CD1c-positive myeloid dendritic cell (primary cell): Measurements from ENCODE around the gene CHPT1.
"Not testable (repeated sequence)": the region's sequence is repeated elsewhere in the genome, so short reads cannot be mapped to it uniquely, and the experiment has no call there.

ENCODE experiments used
- DNase-seq: peaks from one replicate; pipeline ENCODE4 v3.0.0-alpha.2; 2016; ENCODE audit errors: extremely low spot score

The CHPT1 gene

DNA sequence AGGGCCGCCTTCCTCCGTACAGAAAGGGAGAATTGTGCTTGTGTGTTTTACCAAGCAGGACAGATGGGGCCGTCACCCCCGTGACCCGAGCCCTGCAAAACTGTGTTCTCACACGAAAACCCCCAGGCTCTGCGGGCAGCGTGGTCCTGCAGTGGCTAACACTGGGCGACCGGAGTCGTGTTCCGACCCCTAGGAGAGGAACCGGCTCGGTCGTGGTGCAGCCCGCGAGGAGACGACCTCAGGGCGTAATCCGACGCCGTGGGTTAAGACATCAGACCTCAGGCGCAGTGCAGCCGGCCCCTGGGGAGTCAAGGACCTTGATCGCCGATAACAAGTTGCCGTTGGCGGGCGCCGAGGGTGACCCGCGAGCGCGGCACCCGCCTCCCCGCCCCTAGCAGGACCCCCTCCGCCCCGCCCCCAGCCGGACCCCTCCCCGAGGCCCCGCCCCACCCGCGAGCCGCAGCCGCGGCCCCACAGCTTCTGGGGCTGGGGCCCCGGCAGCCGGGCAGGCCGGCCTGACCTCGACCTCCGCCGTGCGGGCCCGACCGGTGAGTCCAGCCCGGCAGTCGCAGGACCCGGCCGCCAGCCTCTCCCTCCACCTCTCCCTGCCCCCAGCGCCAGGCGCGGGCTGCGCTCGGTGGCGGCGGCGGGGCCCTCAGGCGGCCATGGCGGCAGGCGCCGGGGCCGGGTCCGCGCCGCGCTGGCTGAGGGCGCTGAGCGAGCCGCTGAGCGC is at the start of gene CHPT1:
Gene CHPT1, plus strand, starts transcription at position 444 of the 733 bp plus-strand sequence. Its CDS starts 222 bp downstream, at position 666.
- peak; percentile 59 for DNase-seq

DNA sequence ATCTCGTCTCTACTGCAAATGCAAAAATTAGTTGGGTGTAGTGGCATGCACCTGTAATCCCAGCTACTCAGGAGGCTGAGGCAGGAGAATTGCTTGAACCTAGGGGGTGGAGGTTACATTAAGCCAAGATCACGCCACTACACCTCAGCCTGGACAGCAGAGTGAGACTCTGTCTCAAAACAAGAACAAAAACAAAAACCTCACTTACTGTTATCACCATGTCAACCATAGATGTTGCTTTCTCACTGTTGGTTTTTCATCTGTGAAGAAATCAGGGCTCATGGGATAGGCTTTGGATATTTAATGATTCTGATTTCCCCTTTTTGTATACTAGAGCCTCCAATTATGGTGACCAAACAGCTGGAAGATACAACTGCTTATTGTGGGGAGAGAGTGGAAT is 49.7 kb upstream of the CHPT1 start:
- no peak for DNase-seq

DNA sequence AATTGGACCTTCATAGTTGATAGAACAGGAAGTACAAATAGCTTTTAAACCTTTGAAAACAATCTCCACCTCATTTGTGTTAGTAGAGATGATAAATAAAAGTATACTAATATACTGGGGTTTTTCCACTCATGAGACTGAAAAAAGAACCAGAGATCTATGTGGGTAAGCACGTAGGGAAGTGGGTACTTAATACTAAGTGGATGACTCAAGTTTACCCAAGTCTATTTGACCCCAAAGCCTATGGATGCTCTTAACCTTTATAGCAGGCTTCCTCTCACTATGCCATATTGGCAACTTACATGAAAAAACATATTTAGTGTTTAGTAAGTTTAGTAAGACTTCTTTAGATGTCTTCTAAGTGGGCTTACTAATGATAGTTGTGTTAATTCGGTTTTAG is 49.2 kb upstream of the CHPT1 start:
- no peak for DNase-seq

DNA sequence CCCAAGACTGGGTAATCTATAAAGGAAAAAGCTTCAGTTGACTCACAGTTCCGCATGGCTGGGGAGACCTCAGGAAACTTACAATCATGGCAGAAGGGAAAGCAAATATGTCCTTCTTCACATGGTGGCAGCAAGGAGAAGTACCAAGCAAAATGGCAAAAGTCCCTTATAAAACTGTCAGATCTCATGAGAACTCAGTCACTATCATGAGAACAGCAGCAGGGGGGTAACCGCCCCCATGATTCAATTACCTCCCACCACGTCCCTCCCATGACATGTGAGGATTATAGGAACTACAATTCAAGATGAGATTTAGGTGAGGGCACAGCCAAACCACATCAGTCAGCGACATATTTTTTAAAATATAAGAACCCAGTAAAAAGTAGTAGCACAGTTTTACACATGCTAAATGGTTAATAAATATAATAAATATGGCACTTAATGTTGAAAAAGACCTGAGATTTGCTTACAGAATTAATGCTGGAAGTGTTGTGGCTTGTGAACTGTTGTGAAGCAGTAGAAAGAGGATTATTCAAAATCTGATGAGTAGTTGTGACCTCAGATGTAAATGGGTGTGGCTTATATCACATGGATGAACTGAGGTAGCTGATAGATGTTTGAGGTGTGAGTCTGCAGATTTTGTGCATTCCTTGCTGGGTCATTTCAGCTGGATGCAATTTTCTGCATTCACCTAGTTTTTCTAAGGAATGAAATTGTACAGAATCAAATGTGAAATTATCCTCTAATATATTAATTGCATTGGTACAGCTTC is 46.9 kb upstream of the CHPT1 start:
- DNase-seq = no peak

DNA sequence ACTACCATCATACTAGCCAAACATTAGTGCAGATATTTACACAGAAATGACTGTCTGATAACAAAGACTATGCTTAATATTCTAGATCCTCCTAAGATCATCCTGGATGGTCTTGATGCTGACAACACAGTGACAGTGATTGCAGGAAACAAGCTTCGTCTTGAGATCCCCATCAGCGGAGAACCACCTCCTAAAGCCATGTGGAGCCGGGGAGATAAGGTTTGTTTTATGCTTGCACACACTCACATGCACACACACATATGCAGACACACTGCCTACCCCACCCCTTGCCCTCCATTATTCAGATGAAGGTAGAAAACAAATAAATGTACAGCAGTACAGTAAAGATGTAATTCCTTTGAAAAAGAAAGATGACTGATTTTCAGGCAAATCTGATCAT is 44.4 kb upstream of the CHPT1 start:
- no peak for DNase-seq

DNA sequence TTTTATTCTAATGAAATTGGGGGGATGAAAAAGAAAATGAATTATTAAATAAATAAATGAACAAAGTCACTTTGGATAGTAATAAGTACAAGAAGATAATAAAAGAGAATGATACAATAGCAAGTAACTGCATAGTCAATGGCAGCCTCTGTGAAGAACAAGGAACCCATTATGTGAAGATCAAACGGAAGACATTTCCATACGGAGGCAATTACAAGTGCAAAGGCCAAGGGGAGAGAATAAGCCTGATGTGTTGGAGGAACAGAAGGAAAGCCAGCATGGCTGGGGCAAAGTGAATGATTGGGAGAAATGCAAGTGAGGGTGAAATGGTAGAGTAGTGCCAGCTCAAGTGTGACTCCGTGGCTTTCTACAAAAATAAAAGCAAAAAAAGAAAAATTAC is 43.9 kb upstream of the CHPT1 start:
- no peak for DNase-seq

DNA sequence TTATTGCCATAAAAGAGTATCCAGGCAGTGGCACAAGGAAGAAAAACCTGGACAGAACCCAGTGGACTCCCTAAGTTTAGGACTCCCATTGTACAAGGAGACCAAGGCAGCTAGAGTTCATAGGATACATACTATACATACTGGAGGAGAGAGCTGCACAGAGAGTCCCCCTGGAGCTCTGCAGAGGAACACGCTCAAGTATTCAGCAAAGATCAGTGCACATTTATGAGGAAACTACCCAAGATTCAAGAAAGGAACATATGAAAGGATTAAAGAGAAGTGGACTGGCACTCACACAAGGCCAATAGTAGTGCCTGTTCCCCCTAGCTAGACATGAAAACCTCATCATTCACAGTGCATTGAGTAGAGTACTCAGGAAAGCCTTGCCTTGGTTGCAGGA is 43.0 kb upstream of the CHPT1 start:
- no peak for DNase-seq

DNA sequence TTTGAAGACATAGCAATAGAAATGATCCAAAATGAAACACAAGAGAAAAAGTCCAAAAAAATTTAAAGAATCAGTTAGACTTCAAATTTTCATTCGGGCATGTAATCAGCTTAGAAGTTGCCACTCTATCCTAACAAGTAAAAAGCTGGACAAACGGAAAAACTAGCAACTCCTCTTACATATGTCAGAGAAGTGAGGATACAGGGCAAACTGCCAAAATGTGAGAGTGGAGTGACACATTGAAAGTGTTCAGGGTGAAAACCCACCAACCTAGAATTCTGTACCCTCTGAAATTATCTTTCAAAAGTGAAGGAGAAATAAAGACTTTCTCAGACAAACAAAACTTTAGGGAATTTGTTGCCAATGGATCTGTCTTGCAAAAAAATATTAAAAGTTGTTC is 42.0 kb upstream of the CHPT1 start:
- DNase-seq = no peak

DNA sequence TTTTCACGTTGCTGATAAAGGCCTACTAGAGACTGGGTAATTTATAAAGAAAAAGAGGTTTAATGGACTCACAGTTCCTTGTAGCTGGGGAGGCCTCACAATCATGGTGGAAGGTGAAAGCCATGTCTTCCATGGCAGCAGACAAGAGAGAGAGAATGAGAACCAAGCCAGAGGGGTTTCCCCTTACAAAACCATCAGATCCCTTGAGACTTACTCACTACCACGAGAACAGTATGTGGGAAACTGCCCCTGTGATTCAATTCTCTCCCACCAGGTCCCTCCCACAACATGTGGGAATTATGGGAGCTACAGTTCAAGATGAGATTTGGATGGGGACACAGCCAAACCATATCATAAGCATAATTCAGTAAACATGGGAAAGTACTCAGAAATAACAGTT is 36.8 kb upstream of the CHPT1 start:
- DNase-seq = not testable (repeated sequence)

DNA sequence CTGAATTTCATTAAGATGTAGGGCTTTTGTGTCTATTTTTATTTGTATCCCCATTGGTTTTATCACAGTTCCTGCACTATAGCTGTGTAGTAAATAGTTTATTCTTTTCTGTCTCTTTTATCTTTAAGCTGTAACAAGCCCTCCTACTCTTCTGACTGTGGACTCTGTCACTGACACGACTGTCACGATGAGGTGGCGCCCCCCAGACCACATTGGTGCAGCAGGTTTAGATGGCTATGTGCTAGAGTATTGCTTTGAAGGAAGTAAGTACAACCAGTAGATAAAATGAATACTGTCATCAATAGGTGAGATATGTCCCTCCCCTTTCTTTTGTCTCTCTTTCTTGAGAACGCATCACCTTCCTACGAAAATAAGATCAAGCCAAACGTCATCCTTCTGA is 34.1 kb upstream of the CHPT1 start:
- no peak for DNase-seq

DNA sequence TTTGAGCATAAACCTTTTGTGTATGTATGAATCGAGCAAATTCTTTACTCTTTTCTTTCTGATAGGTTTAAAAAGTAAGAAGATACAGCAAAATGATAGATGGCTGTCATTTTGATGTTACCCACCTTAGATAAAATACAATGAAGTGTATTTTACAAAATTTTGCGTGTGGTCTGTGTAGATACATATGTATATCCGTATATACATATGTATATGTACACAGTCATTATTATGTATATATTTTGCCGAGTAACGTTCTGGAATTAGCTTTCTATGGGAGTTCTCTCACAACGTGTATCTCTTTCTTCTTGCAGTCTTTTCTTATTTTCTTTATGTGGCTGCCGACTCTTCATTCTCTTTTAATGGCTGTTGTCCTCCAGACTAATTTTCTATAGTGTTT is 32.4 kb upstream of the CHPT1 start:
- no peak for DNase-seq

DNA sequence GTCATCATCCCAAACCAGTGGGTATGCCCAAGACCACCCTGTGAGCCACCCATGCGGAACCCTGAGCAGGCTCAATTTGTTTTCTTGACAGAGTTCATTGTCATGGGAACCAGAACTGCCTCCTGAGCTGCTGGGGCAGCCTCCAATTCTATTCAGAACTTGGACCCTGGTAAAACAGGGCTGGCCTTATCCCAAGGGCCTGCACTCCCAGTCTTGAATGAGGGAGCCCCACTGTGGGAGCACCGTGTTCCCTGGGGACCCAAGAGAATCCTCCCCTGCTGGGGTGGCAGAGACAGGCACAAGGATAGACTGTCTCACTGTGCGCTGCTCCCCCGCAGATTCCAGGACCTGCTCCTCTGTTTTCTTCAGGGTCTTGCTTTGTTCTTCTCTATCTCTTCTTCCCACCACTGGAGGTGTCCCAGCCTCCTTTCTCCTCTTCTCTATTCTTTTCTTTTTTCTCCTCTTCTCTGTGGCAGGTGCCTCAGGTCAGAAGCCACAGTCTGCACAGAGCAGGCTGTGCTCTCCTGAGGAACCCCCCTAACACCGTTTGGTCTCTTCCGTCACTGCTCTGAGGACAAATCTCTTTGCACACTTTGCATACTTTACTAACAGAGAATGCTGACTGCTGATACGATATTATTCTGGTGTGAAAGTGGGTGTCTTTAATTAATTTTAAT is 31.2 kb upstream of the CHPT1 start:
- no peak for DNase-seq

DNA sequence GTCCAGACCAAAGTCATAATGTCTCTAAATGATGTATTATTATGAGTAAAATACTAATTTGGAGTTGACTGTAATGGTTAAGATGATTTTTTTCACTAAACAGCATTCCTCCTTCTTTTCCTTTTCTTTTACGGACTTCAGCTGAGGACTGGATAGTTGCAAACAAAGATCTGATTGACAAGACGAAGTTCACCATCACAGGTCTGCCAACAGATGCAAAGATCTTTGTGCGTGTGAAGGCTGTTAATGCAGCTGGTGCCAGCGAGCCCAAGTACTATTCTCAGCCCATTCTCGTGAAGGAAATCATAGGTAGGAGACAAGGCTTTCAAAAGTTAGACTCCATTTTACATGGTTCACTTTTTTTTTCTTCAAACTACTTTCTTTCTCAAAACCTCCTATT is 29.8 kb upstream of the CHPT1 start:
- DNase-seq = no peak

DNA sequence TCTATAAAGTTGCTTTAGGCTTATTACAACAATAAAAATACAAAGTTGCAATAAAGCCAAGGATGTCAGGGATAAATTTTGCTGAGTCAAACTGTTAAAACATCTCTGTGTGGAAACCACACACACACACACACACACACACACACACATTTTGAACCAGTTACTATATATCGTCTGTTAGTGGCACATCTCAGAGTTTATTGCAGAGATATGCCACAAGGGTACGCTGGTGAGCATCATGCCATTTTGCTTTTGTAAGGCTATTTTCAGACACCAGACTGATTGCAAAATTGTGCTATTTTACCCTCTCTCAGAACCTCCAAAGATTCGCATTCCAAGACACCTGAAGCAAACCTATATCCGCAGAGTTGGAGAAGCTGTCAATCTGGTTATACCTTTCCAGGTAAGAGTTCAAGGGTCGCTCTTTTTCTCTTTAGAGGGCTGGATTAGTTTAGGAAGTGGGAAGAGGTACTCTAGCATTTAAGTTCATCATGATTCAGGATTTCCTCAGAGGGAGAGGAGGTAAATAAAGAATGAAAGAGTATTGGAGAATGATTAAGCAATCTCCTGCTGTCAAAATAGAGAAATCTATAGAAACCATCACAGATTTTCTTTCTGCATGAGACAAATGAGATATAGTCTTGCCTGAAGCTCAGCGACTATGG is 27.3 kb upstream of the CHPT1 start:
- peak; percentile 78 for DNase-seq

DNA sequence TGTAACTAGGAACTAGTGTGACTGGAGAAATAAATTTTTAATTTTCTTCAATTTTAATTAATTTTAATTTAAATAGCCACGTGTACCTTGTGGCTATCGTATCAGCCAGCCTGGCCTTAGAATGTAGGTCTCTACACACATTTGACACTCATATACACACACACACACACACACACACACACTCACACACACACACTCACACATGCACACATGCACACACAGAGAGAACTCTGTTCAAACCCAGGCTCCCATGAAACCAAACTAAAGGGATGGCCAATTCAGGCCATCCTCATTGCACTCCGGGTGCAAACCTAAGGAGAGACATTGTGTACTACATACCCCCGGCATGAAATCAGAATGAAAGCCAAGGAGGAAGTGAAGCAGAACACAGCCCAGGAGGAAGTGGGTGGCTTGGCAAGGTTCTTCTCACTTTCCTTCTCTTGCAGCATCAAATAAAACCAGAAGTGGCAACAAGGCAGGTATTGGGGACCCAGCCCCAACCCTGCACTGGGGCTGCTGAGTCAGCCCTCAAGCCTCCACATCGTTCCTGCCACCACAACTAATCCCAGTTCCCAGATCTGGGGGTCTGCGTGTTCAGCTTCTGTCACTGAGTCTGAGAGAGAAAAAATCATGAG is 26.2 kb upstream of the CHPT1 start:
- DNase-seq = peak; percentile 71

DNA sequence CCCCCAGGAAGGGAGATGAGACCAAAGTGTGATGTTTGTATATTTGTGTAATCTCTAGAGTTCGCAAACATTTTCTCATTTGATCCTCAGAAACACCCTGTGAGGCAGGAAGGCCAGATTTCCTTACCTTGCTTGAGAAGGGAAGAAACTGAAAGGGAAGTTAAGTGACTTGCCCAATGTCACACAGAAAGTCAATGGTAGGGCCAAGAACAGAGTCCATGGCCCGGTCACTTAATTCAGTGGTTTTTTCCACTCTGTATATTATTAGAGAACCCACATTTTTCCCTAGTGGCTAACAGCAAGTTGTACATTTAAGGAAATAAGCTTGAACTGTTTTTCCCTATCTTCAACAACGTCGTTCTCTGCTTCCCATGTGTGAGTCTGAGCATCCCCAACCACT is 25.6 kb upstream of the CHPT1 start:
- peak; percentile 33 for DNase-seq

DNA sequence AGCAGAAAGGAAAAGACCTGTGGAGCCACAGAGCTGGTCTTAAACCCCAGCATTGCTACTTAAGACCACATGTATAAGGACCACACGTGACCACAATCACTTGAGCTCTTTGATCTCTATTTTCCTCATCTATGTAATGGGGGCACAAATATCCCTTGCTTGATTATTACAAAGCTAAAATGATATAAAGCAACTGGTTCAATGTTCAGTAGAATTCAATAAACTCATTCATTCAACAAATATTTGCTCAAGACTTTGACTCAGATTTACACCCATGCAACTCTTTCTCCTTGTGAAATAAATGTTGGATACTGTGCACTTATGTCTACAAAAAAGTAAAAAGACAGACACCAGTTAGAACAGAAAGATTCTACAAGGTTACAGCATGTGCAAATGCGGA is 21.9 kb upstream of the CHPT1 start:
- DNase-seq = no peak

DNA sequence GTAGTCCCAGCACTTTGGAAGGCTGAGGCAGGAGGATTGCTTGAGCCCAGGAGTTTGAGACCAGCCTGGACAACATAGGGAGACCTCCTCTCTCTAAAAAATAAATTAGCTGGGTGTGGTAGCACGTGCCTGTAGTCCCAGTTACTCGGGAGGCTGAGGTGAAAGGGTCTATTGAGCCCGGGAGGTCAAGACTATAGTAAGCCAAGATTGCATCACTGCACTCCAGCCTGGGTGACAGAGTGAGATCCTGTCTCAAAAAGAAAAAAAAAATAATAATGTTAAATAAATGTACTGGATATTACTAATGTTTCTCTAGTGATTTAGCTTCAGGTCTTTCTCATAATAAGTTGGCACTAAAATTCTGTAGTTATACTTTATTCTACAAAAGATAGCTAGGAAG is 20.9 kb upstream of the CHPT1 start:
- not testable (repeated sequence) for DNase-seq

DNA sequence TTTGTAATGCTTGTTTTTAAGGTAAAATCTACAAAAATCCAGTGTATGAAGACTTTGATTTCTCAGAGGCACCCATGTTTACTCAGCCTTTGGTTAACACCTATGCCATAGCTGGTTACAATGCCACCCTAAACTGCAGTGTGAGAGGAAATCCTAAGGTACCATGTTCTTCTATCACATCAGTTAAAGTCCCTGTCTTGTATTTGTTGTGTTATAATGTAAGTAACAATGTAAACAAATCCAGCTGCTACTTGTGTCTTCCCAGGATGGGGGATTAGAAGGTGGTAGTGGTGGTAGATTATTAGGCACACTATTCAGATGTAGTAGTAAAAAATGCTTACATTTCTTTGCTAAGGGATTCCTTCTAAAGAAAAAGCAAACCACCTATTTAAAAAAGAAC is 19.4 kb upstream of the CHPT1 start:
- DNase-seq = no peak

DNA sequence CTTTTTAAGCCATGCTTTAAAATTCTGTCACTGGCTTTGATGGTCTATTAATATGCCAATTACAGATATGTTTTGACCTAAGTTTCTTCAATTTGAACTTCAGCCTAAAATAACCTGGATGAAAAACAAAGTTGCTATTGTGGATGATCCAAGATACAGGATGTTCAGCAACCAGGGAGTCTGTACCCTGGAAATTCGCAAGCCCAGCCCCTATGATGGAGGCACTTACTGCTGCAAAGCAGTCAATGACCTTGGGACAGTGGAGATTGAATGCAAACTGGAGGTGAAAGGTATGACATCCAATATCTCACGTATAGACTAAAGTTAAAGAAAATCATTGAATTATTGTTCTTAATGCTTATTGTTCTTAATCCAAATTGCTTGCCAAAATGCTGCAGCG is 17.2 kb upstream of the CHPT1 start:
- DNase-seq = no peak

DNA sequence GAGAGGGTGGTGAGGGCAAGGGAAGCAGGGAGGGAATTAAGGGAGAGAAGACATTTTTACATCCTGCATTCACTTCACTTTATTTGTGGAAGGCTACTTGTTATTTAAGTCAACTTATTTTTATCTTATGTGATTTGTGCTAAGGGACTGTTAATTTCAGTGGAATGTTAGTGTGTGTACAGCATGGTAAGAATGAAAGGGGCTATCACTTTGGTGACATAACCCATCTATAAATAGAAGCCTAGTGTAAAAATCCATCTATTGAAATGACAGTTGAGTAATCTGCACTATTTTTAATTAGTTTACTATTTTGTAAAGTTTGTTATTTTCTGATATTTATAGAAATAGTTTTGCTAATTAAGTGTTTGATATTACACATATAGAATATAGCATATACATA is 16.8 kb upstream of the CHPT1 start:
- no peak for DNase-seq

DNA sequence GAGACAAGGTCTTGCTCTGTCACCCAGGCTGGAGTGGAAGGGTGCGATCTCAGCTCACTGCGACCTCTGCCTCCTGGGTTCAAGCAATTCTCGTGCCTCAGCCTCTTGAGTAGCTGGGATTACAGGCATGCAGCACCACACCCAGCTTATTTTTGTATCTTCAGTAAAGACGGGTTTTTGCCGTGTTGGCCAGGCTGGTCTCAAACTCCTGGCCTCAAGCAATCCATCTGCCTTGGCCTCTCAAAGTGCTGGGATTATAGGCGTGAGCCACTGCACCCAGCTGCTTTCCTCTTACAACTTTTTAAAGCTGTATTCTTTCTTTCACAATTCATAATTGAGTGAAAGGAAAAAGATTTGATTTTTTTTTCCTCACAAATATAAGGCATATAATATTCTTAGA is 15.8 kb upstream of the CHPT1 start:
- not testable (repeated sequence) for DNase-seq
